OCI-LY3 (cell line): ENCODE results near the gene AUTS2.

Source experiments
- CTCF ChIP-seq: fragments of 200-600, 300-600 bp; sonication (generic); IDR thresholded peaks from 2 replicates; pipeline ENCODE4 v1.5.1; 2014; ENCODE audit warnings: antibody characterized with exemption, low read length, low read depth
- EZH2phosphoT487 ChIP-seq: fragments of 200-600 bp; shearing (Covaris generic); IDR thresholded peaks from 2 replicates; pipeline ENCODE4 v1.6.1; 2018; ENCODE audit warnings: antibody characterized with exemption, mixed run types, low read depth

GRCh38 chr7:69801729-69802682, 203.7 kb downstream of the AUTS2 start:
- TF ChIP-seq CTCF (no peak), EZH2phosphoT487 (no peak)
